RPMI7951 (cell line): ENCODE measurements around the gene LRPAP1. TPM values are rescaled to one million over a fixed set of nuclear protein-coding genes. Genes with fewer than 3 reads are reported as not detected.

ENCODE experiments used
- DNase-seq: peaks from one replicate; pipeline ENCODE4 v3.0.0-alpha.2; 2012; ENCODE audit warnings: low read depth
- total RNA-seq: library from RNA; depleted of rRNA; stranded (reverse); fragments of >200 nt; shearing (Covaris generic); gene quantifications from 2 replicates; pipeline ENCODE4 v1.2.3, GENCODE V29; 2014

Gene LRPAP1
- total RNA-seq, 1 experiment from 2014 or later, result 50.0 TPM

DNA sequence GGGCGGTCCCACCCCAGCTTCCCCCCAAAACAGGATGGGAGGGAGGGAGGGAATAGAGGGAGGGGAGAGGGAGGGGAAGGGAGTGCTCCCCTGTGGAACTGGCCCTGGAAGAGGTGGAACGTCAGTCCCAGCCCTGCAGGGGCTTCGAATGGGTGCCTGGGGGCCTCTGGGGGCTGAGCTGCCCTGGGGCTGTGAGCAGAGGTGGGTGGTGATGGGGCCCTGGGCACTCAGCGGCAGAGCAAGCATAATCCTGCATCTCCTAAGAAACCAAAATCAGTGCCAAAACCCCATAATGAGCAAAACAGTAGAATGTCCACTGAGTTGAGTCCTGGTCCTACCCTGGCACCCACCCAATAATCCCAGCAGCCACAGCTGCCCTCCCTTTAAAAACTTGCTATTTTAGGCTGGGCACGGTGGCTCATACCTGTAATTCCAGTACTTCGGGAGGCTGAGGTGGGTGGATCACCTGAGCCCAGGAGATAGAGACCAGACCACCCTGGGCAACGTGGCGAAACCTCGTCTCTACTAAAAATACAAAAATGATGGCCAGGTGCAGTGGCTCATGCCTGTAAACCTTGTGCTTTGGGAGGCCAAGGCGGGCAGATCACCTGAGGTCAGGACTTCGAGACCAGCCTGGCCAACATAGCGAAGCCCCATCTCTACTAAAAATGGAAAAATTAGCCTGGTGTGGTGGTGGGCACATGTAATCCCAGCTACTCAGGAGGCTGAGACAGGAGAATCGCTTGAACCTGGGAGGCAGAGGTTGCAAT, 58.0 kb downstream of the LRPAP1 start:
- no peak for DNase-seq

DNA sequence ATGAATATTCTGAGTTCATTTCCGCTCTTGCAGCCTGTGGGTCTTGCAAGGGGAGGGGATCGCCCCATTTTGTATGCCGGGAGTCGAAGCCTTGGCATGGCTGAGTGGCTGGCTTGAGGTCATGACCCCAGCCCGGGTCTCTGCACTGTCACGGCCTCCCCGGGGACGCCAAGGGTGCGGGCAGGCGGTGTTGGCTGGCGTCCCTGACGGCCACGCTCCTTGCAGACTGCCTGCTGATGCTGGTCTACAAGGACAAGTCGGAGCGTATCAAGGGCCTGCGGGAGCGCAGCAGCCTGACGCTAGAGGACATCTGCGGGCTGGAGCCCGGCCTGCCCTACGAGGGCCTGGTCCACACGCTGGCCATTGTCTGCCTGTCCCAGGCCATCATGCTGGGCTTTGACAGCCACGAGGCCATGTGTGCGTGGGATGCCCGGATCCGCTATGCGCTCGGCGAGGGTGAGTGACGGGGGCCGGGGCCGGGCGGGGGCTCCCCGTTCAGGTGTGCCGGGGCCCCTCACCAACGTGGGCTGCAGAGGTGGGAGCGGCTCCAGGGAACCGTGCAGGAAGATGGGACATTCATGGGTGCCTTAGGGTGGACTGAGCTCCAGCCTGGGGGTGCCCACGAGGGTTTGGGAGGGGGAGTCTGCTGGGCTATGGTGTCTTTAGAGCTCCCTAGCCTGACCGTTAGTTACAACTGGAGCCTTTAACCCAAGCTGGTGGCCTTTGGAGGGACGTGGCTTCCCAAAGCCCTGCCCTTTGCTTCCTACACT, 58.9 kb downstream of the LRPAP1 start:
- DNase-seq, result no peak

DNA sequence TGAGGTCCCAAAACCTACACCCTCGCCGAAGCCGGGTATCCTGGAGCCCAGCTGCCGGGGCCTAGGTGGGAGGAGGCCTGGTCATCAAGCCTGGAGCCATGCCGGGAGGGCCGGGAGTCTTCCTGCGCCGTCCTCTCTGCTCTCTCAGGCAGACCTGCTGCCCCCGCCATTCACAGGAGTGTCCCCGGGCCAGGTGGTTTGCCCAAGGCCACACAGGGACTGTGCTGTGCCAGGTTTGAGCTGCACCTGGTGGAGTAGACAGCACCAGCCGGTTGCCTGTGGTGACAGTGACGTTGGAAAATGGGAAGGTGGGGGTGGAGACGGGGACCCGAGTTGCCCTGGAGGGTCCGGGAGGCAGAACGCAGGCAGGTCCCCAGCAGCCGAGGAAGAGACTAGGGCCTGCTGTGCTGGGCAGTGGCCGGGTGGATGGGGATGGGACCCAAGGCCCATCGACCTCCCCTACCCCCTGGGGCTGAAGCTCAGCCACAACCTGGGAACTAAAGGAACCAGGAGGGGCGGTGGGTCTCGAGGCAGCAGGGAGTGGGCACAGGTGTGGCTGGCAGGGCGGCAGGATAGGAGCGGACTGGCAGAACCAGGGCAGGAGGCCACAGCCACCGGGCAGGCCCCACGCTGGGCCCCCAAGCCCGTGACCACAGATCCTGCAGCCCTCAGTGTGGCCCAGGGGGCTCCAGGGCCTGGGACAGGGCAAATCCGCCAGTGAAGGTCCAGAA, 59.6 kb downstream of the LRPAP1 start:
- DNase-seq, result no peak

DNA sequence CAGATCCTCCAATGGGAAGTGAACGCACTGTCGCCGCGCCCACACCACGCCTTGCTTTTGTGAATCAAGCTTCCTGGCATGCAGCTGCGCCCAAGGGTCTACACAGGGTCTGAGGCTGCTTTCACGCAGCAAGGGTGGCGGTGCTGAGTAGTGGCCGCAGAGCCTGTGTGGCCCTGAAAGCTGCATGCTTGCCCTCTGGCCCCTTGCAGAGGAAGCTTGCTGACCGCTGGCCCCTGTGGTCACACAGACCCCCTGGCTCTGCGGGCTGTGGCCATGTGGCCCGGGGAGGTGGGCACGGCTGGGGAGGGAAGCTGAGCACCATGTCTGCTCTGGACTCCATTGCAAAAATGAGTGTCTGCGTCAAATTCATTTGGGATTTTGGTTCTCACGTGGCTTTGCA, 60.3 kb downstream of the LRPAP1 start:
- no peak for DNase-seq

DNA sequence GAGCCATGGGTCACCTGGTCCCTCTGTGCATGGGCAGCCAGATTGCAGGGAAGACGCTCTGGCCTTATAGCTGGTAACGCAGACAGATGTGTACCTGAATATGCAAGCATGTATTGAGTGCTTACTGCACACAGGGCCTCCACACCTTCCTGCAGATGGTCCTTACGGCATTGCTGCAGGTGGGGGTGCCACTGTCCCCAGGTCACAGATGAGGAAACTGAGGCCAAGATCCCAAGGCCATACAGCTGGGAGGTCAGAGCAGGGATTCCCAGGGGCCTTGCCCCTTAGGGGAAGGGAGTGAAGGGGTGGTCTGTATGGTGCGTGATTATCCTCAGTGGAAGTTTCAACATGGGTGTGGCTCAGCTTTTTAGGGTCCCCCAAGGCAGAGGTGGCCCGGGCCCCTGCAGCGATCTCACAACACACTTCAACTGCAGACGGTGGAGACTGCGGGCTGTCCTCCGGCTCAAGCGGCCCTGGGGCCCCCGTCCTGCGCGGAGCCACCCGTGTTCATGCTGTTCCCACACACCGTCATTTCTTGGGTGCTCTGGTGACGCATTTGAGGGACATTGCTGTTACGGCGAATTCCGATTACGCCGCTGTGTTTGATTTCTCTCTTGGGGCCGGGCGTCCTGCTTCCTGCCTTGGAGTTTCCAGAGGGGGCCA, 61.0 kb downstream of the LRPAP1 start:
- DNase-seq, result no peak

DNA sequence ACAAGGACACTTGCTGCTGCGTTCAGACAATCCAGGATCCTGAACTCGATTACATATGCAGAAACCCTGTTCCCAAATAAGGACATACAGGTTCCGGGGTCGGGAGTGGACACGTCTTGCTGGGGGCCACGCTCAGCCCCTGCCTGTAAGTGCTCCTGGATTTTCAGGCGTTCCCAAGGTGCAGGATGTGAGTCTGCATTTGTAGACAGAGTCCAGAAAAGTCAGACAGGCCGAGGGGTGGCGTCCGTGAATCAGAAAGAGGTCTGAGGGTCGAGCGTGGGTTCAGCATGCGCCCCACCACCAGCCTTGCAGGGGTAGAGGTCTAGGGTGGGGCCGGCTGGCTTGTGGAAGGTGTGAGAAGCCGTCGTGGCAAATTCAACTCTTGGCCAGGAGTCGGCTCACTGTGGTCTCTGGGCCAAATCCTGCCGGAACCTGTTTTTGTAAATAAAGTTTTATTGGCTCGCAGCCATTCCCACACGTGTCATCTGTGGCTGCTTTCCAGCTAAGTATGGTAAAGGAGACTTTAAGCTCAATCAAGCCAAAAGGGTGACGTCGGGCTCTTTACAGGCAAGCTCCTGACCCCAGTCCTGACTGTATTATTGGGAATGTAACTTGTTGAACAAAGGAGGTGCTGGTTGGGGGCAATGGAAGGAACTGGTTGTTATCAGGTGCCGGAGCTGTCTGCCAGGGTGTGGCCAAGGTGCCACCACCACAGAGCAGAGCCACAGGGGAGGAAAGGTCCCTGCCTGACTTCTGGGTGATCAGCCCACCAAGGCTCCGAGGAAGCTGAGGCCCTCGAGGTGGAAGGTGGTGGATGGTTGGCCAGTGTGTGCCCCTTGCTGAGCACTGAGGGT, 61.8 kb downstream of the LRPAP1 start:
- DNase-seq, result no peak

DNA sequence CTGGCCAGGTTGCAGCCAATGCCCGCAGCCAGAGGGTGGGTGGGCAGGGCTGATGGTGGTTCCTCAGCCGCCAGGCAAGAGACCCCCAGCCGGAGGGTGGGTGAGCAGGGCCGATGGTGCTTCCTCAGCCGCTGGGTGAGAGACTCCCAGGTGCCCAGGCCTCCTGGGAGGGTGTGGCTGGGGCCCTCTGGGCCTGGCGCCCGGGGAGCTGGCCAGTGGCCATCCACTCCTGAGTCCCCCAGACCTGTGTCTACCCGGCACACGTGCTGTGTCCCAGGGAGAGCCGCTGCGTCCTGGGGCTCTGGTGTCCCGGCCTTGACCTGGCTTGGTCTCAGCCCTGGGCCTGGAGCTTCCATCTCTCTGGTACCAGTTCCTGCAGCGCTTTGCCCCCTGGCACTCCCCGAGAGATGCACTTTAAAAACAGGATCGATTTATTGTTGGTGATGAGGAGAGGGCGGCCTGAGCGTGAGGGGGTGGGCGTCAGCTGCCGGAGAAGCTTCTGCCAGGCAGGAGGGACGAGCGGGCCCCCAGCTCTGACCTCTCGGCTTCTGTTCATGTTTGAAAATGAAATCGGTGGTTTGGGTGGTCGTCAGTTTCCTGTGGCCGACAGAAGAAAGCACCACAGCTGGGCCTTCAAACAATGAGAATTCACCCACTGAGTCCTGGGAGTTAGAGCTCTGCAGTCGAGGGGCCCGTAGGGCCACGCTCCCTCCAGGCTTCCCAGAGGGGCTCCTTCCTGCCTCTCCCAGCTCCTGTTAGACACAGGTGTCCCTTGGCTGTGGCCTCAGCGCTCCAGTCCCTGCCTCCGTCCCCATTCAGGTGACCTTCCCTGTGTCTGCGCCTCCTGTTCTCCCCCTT, 62.6 kb downstream of the LRPAP1 start:
- no peak for DNase-seq

DNA sequence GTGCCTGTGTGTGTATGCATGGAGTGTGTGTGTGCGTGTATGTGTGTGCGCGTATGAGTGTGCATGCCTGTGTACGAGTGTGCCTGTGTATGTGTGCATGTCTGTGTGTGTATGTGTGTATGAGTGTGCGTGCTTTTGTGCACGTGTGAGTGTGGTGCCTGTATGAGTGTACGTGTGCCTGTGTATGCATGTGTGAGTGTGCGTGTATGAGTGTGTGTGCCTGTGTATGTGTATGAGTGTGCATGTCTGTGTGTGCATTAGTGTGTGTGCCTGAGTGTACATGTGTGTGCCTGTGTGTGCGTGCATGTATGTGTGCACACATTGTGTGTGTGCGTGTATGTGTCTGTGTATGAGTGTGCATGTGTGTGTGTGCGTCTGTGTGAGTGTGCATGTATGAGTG, 63.4 kb downstream of the LRPAP1 start:
- DNase-seq, result no peak

DNA sequence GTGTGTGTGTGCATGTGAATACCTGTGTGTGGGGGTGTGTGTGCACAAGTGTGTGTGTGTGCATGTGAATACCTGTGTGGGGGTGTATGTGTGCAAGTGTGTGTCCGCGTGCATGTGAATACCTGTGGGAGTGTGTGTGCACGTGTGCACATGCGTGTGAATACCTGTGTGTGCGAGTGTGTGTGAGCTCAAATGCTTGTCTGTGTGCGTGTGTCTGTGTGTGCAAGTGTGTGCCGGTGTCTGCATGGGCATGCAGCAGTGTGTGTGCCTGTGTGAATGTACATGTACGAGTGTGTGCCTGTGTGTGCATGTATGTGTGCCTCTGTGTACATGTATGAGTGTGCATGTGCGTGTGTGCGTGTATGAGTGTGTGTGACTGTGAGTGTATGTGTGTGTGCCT, 64.1 kb downstream of the LRPAP1 start:
- DNase-seq, result no peak

DNA sequence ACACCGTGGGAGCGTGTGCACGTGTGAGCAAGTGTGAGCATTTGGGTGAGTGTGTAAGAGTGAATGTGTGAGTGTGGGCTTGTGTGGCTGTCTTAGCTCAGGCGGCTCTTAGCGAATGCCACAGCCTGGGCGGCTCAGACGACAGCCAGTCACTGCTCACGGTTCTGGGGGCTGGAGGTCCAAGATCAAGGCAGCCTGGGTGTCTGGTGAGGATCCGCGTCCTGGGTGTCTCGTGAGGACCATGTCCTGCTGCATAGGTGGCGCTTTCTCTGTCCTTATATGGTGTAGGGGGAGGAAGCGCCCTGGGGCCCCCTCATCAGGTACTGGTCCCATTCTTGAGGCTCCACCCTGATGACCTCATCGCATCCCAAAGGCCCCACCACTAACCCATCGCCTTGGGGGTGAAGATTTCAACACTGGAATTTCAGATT, 64.6 kb downstream of the LRPAP1 start:
- DNase-seq, result no peak

DNA sequence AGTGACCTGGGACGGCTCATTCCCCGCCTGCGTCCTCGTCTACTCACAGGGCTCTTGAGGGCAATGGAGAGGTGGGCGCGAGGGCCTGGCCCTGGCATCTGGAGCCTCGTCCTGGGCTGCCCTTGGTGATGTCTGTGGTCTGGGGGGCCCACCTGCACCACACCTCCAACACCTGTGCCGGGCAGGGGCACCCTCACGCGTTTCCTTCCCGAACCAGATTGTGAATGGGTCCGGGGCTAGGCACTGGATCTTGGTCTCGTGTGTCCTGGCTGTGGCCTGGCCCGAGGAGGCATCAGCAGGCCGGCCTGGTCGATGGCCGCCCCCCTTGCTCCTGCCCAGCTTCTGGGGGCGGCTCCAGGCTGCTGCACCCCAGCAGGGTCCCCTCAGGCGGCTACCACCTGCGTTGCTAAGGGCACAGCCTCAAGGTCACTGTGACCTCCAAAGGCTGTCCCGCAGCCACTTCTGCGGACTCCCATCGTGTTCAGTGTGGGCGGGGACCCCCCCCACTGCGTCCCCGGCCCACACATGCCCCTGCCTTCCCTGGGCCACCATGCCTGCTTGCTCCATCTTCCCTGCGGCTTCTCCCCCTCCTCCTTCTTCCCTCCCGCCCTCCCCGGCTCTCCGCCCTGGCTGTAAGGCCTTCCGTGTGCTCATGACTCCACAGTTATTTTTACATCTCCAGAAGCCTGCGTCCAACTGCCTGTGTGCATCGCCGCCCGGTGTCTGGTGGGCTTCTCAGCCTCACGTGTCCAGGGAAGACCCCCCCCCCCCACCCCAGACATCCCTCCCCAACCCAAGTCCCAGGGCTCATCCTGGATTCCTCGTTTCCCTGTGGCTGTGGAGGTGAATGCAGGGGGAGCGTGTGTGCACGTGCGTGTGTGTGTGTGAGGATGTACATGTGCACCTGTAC, 65.3 kb downstream of the LRPAP1 start:
- DNase-seq, result no peak

DNA sequence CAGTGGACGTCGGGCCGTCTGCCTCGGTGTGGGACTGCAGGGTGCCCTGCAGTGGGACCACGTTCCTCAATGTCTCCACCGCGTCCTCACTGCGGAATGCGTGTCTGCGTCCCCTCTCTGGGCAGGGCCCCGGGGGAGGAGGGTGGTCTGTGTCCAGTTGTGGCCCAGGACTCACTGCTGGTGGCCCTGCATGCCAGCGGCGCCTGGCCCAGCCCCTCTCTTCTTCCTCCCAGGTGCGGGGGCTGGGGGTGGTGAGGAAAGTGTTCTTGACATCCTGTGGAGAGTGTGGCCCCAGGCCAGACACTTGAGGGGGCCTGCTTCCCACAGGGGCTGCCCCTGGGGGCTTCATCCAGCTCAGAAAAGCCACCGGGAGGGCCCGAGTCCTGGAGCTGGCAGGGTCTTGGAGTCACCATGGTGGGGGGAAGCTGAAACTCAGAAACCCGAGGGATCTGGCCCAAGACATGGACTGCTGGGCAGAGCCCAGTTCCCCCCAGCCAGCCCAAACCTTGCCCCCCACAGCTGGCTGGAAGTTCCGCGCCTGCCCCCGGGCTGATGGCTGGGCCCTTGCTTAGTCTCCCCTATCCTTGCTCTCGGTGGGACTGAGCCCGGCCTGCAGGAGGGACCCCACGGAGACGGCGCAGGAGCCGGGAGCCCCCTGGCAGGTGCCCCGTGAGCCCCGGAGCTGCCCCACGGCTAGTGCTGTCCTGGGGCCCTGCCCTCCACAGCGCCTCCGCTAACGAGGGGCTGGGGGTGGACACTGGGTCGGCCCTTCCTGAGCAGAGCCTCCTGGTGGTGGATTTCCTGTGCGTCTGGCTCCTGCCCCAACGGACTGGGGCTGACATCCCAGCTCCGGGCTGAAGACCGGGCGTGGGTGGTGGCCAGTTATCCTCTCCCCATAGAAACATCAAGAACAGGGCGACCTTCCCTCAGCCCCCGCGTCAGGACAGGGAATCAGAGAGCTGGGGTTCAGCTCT, 66.2 kb downstream of the LRPAP1 start:
- no peak for DNase-seq

DNA sequence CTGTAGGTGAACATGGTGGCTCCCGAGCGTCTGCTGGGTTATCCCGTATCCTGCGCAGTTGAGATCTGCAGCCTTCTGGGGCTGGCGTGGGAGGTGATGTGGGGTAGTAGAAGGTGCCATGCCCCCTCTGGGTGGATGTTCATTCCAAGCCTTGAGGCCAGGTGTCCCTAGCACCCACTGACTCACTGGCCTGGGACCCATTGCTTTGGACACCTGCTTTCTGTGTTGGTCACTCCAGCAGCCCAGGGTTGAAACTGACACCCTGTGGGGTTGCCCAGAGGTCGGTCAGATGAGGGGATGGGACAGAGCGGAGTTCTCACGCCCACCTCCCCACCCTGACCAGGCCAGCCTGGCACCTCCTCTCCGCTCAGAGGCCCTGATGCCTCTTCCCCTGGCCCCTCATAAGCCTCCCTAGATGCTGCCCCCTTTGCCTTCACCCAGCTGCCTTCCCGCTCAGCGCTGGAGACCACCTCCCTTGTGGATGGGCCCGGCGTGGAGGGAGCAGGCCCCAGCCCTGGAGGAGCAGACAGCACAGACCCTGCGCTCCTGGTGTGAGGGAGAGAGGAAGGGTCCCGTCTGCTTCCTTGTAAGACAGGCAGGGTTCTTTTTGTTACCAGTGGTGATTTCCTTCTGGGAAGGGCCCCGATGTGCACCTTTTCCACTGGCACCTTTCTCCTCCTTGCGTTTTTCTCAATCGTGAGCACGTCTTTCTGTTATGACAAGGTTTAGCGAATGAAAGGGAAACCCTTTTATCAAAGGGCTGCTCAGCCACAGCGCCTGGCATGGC, 67.1 kb downstream of the LRPAP1 start:
- no peak for DNase-seq

DNA sequence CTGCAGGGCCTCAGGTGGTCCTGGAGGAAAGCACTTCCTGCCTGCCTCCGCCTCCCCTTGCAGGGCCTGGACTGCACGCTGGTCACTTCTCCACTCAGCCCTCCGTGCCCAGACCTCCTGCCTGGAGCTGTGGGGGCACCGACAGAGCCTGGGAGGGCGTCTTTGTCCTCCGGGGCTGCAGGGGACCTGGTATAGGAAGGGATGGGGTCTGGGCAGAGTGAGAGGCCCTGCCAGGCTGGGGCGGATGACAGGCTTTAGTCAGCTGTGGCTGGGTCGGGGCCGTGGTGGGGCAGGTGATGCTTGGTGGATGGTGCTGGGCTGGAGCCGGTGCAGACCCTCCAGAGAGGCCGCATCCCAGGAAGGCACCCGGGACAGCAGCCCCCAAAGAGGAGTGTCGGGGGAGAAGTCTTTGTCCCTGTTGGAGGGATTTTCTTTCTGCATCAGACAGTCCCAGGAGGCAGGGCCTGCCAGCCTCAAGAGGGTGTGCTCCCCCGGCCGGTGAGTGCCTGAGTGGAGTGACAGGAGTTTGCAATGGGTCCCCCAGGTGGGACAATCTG, 67.8 kb downstream of the LRPAP1 start:
- no peak for DNase-seq

DNA sequence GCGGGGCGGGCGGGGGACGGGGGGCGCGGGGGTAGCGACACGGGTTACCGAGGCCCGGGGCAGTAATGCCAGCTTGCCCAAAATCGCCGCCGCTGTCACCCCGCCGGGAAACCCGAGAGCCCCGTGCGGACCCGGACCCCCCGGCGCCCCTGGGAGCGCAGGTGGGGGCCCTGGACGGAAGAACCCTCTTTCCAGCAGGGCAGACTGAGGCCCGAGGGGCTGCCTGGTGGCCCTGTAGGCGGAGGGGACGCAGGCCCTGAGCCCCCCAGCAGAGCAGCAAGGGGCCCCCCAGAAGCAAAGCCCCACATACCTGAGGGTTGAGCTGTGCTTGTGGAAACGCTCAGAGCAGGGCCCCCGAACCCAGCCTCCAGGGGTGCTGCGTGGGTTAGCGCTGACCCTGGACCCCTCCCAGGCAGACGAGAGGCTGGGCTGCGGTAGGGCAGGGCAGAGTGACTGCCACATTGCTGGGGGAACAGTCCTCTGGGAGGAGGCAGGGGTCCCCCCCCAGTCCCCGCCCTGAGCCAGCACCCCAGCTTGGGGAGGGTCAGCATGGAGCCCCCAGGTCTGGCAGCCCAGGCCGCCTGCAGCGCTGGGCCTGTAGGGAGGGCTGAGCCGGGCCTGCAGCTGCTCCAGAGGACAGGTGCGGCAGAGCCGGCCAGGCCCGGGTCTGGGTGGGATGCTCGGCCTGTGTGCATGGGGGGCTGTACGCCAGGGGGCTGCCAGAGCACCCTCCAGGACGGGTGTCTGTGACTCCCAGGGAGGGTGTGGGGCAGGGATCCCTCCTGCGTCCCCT, 68.5 kb downstream of the LRPAP1 start:
- DNase-seq, result no peak
